Right lung (tissue), 5 donors: ENCODE measurements around the gene MICOS13. TPM values are rescaled to one million over a fixed set of nuclear protein-coding genes. Genes with fewer than 3 reads are reported as not detected.
"Not testable (repeated sequence)": the region's sequence is repeated elsewhere in the genome, so short reads cannot be mapped to it uniquely, and the experiment has no call there.

ENCODE experiments used
- DNase-seq, 2 donors: peaks; one replicate each; pipeline ENCODE4 v3.0.0-alpha.2; 2013
- polyA plus RNA-seq, 5 donors: library from polyadenylated mRNA; unstranded; fragments of 120-200 nt; gene quantifications; one replicate each; pipeline versions ENCODE4 v1.2.1 to v1.2.3, GENCODE V29; 2013; ENCODE audit warnings: inconsistent platforms in 1 of 5, low replicate concordance in 1 of 5; ENCODE audit not compliant: insufficient read length in 5 of 5, insufficient read depth in 1 of 5

Gene MICOS13
- polyA plus RNA-seq, 5 donors: 24.4 to 66.9 (median 30.4) TPM

DNA sequence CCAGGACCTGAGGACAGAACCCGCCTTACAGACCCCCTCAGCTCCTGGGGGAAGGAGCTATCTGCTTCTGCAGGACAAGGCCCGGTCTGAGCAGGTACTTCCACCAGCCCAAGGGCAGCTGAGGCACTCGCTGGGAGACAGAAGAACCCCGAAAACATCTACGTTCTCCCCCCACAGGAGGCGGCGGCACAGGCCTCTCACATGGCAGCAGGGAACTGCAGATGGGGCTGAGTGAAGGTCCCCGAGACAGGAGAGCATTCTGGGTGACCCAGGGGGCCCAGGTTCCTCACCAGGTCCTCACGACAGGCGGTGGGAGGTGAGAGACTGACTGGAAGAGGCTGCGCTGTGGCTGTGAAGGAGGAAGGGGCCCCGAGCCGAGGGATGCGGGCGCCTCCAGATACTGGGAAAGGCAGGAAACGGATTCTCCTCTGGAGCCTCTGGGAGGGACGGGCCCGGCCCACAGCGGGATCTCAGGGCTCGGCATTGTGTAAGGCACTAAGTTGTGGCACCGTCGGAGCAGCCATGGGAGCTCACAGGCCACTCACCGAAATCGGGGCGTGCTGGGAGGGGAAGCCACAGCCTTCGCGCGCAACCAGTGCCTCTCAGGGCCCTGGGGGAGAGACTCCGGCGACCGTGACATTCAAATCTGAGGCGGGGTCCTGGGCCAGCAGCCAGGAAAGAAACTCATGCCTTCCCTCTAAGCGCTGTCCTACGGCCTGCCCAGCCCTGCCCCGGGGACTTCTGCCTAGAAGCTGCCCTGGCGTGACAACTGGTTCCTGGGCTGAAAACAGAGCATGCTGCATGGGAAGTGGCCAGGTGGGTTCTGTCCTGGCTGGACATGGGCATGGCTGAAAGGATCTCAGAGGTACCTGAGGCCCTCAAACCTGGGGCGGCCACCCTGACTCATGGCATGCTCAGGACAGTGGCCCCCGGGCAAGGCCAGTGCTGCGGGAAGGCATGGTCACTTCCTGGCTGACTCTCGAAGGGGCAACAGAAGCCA lies 23.8 kb upstream of the MICOS13 start:
- DNase-seq: no peak

DNA sequence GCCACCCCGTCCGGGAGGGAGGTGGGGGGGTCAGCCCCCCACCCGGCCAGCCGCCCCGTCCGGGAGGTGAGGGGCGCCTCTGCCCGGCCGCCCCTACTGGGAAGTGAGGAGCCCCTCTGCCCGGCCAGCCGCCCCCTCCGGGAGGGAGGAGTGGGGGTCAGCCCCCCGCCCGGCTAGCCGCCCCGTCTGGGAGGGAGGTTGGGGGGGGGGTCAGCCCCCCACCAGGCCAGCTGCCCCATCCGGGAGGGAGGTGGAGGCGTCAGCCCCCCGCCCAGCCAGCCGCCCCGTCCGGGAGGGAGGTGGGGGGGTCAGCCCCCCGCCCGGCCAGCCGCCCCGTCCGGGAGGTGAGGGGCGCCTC lies 21.7 kb upstream of the MICOS13 start:
- DNase-seq: not testable (repeated sequence)

DNA sequence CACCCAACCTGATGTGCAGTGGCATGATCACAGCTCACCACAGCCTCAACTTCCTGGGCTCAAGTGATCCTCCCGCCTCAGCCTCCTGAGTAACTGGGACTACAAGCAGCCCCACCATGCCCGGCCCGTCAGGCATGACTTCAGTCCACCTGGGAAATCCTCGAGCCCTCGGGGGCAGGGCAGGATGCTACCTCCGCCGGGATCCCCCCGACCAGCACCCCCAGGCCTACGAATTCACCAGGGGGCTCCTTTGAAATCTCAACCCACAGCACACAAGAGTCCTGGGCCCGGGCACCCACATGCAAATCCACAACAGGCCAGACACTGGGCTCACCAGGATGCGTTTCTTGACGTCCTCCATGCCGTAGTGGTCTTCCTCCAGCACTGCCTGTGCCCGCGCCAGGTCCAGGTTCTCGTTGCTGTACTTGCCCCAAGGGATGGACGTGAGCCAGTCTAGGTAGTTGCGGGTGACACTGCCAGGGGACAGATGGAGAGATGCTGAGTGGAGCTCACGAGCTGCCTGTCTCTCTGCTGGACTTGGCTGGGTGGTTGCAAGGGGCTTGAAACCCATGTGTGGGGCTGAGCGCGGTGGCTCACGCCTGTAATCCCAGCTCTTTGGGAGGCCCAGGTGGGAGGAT lies 20.3 kb upstream of the MICOS13 start:
- DNase-seq: no peak

DNA sequence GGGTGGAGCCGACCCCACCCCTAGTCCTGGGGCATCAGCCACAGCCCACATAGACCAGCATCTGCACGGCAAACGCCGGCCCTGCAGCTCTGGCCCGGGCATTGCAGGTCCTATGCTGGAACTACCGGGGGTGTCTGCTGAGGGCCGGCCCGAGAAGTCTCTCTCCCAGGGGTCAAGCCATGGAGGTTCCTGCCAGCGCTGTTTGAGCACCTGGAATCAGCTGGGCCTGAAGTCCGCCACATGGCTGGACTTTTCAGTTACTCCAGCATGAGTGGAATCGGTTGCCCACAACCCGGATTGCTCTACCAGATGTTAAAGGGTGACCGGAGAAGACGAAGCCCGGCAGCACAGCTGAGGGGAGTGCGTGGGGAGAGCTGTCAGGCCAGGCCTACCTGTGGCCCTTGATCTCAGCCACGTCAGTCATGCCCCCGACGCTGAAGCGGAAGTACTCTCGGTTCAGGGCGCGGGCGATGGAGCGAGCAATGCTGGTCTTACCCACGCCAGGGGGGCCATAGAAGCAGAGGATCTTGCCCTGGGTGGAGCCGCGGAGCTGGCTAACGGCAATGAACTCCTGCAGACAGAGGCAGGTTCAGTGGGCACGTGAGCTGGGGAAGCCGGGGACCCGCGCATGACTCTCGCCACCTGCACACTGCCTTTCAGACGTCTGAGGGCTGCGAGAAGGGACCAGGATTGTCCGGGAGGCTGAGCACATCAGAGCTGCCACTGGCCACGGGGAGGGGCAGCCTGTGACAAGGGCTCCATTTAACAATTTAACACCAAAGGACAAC lies 18.5 kb upstream of the MICOS13 start:
- DNase-seq: no peak

DNA sequence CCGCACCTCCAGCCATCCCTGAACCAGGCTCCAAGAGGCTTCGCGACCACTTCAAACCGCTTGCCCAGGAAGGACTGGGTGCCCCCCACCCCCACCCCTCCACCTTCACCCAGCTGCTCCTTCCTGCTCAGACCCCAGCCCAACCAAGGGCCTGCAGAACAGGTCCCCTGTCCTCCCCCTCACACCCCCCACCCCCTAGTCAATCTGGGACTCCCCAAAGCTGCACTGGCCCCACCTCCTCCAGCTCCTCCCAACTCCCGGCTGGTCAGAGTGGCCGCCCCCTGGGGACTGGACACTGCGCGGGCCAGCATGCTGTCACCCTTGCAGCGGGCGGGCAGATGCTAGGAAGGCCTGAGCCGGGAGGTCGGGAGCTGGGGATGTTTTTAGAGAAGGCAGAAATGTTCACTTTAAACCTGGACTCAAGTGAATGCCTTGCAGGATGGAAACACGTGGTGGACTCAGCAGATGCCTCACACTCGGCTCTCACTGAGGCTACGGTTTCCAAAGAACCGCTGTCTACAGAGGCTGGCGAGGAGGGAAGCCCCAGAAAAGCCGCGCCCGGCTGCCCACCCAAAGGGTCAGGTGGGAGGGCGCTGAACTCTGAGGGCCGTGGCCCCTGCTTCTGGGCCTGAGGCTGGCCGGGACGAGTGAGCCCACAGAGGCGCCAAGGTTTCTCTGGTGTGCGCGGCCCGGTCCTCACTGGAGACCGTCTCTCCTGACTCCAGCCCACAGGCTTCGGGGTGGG lies 17.7 kb upstream of the MICOS13 start:
- no peak for DNase-seq

DNA sequence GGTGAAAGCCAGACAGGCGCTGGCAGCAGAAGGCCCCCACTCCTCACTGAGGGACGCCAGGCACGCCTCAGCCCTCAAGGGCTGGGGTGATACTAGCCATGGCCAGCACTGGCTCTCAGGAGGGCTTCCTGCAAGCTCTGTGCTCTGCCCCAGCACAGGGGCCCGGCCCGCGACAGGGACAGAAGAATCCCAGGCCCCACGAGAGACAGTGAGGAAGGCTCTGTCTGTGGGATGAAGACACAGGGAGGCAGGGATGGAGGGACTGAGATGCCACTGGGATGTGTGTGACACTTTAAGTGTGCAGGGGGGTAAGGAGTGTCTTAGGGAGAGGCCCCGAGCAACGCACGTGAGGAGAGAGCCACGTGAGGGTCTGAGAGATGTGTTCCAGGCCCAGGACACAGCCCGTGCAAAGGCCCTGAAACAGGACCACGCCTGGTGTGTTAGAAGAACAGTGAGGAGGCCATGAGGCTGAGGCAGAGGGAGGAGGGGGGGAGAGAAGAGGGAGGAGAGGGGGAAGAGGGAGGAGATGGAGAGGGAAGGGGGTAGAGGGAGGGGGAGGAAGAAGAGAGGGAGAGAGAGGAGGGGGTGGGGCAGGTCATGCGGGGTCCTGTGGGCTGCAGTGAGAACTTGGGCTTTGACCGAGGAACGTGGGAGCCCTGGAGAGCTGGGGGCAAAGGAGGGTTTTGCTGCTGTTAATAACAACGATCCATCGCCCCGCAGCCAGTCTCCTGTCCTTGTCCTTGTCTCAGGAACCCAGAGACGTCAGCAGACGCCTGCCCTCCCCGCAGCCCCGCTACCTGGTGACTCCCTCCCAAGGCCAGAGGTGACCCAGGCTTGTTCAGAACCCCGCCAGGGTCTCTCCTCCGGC lies 16.9 kb upstream of the MICOS13 start:
- no peak for DNase-seq

DNA sequence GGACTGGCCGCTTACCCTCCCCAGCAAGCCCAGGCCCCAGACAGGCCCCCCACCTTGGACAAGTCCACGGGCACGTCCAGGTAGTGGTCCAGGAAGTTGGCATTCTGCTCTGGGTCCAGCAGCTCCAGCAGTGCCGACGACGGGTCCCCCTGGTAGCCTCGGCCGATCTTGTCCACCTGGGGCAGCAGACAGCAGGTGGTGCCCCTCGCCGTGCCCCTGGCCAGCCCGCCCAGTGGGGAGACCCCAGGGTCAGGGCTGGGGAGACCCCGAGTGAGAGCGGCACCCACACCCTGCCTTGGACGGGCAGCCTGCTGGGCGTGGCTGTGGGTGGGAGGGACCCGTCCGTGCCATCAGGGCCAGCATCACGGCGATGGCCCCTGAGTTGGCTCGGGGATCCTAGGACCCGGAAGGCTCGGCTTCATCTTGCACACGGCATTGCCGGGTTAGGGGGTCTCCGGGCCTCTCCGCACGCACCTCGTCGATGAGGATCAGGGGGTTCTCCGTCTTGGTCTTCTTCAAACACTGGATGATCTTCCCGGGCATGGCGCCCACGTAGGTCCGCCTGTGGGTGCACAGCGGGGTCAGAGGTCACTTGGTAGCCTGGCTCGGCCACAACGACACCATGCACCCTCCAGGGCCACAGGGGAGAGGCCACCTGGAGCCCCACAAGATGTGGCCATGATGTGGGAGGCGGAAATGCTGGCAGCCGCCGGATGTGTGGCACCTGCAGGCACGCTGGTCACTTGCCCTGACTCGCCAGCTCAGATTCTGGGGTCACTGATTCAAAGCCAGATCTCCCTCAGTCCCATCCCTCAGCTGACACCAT lies 16.1 kb upstream of the MICOS13 start:
- DNase-seq: no peak

DNA sequence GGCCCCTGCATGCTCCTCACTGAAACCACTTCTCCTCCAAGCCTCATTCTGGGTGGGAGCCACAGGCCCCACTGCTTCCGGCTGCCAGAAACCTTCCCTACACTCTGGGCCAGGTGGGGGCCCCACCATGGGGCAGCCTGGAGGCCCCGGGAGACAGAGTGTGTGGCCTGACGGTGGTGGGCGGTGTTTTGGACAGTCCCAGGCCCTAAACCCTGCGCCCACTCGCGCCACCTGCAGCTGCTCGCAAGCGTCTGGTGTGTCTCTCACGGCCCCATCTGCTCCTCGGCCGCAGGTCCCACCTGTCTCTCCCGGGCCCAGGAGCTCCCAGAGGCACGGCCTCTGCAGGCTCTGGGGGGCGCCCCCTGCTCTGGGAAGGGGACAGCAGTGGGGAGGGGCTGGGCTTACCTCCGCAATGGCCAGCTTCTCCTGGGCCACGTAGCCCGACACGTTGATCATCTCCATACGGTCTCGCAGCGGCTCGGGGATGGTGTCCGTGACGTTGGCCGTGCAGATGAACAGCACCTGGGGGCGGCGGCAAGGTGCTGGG lies 15.4 kb upstream of the MICOS13 start:
- no peak for DNase-seq

DNA sequence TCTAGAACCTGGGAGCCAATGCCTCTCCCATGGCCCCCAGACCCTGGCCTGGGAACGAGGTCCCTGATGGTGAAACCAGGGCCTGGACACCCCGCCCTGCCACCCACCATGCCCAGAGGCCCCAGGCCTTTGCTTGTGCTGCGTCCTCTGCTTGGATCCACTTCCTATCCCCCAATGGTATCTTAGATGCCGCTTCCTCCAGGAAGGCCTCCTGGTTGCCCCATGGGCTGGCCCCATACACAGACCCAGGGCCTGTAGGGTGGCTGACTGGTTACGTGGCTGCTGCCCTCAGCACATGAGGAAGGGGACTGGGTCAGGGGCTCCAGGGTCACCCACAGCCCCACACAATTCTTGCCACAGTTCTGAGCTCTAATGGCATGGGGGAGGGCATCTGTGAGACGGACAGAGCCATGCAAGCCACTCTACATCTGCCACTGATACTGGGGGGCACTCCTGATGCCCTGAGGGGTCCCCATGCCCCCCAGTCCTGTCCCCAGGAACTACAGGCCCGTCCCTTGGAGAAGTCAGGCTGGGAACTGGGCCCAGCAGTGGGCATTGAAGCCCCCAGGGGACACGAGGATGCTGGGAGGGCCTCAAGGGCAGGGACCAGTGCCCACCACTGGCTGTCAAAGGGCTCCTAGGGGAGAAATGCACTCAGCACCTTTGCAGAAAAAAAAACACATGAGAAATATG lies 14.8 kb upstream of the MICOS13 start:
- DNase-seq: no peak

DNA sequence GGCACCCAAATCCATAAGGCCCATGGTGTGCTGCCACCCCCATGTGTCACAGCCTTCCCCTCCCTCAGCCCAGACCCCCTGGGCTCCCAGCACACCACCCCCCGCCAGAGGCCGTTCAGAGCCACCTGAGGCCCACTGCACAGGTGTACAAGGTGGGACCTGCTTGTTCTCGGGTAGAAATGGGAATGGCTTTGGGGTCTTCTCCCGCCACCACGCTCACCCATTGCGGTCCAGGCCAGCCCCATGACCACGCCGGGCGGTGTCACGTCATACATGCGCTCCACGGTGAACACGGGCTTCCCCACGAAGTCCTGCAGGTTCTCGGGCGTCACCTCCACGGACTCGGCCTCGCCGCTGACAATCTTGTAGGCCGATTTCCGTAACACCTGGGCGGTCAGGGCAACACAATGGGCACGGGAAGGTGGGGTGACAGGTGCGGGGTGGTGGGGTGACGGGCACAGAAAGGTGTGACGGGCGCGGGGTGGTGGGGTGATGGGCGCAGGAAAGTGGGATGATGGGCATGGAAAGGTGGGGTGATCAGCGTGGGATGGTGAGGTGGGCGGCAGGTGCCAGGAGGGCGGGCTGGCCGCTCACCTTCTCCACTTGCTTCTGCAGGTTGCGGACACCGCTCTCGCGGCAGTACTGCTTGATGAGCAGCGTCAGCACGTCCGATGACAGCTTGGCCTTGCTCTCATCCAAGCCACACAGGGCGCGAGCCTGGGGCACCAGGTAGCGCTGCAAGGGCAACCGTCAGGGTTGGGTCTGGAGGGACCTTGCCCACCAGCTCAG lies 14.0 kb upstream of the MICOS13 start:
- DNase-seq: no peak

DNA sequence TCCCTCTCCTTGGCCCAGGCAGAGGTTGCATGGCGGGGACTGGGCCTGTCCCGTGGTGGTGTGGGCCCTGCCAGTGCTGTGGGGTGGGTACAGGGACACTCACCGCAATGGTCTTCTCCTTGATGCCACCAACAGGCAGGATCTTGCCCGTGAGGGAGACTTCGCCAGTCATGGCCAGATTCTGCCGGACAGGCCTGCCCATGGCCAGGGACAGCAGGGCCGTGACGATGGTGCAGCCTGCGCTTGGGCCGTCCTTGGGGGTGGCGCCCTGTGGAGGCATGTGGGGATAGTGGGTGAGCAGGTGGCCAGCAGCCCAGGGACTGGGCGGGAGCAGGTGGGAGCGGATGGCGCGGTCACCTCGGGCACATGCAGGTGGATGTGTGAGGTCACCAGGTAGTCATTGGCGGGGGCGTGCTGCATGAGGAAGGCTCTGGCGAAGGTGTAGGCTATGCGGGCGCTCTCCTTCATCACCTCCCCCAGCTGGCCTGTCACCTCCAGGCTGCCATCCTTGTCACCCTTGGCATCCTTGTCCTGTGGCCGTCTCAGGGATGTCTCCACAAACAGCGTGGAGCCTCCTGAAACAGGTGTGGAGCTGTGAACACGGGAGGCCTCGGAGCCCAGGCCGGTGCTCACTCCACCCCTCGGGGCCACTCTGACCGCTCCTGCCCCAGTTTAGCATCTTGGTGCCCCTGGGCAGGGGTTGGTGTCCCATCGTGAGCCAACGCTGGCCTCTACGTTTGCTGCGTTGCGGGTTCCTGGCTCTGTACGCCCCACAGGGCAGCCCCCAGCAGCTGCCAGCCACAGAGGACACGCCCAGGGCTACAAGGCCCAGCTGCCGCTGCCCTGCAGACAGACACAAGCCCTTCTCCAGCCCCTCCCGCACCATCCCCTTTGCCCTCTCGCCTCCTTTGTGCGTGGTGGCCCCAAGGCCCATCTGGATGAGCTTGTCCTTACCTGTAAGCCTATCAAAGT lies 13.2 kb upstream of the MICOS13 start:
- no peak for DNase-seq

DNA sequence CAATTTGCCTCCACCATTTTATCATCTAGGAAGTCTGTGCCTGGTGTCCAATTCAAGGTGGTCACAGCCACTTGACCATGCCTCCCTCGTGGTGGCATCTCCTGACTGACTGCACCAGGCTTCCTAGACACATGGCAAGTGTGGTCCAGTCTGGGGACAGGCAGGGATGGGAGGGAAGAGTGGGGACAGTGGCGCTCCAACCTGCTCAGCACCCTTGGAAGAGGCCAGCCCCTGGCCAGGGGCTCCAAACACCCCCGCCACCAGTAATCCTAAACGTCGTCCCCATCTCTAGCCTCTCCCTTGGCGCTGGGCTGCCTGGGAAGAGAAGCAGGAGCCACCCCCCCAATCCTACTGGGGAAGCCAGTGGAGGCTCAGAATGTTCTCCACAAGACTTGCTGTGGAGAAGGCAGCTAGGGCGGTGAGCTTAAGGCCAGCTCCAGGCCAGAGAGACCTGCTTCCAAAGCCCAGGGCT lies 12.4 kb upstream of the MICOS13 start:
- no peak for DNase-seq

DNA sequence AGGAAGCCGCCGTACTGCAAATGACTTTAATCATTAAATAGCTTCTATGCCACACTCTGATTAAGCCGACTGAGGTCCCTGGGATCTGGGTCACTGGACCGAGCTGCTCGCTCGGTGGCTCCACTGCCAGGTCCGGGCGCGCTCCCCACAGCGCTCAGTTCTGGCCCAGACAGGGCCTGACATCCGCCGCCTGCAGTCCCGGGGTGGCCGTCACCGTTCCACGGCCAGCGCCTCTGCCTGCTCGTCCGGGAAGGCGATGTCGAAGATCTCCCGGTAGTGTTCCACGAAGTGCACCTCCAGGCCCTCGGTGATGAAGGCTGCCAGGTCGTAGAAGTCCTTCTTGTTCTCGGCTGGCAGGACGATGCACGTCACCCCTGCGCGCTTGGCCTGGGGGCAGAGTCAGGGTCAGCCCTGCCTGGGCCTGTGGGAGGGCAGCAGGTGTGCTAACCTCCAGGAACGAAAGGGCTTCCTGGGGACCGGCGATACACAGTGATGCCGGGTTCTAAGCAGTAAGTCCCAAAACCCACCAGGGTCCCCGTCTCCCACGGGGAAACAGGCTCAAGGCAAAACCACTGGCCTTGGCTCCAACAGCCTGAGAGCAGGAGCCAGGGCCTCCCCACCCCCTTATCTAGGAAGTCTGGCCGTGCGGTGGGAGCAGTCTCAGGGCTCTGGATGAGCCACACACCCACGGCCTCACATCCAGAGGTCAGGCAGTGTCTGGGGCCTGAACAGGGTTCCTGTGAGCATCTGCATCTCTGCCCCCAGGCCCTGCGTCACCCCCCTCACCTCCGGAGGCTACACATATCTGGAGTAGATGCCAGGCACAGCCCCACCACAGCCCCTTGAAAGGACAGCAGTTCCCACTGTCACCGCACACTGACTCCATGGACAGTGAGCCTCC lies 11.8 kb upstream of the MICOS13 start:
- no peak for DNase-seq

DNA sequence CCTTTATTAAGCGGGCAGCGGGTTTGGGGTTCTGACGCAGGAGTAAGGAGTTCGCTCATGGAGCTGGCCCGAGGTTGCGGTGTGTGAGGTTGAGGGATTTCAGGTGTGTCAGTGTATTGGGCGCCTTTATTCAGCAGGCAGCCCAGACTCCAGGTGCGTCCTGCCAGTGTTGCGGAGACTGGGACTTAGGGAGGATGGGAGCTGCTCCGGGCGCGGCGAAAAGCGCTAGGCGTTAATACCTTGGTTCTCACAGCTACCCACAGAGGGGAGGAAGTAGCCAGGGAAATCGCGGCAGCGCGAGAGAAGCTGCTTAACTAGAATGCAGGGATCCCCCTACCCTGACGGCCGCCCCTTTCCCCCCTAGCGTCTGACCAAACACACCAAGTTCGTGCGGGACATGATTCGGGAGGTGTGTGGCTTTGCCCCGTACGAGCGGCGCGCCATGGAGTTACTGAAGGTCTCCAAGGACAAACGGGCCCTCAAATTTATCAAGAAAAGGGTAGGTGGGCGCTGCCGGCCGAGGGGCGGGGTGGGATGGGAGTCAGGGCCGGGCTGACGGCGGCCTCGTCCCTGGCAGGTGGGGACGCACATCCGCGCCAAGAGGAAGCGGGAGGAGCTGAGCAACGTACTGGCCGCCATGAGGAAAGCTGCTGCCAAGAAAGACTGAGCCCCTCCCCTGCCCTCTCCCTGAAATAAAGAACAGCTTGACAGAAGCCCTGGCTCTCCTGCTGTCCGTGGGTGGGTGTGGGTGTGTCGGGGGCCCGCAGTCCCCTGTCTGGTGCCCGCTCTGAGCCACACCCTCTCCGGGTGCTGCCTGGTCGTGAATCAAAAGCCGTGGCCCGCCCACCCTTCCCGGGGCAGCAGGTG lies 10.9 kb upstream of the MICOS13 start:
- DNase-seq: peak; percentile 55
